ENCODE measurements around the gene ESPN. TPM values are rescaled to one million over a fixed set of nuclear protein-coding genes. Genes with fewer than 3 reads are reported as not detected.

Gene ESPN
- polyA plus RNA-seq, 1 experiment, result not detected

DNA sequence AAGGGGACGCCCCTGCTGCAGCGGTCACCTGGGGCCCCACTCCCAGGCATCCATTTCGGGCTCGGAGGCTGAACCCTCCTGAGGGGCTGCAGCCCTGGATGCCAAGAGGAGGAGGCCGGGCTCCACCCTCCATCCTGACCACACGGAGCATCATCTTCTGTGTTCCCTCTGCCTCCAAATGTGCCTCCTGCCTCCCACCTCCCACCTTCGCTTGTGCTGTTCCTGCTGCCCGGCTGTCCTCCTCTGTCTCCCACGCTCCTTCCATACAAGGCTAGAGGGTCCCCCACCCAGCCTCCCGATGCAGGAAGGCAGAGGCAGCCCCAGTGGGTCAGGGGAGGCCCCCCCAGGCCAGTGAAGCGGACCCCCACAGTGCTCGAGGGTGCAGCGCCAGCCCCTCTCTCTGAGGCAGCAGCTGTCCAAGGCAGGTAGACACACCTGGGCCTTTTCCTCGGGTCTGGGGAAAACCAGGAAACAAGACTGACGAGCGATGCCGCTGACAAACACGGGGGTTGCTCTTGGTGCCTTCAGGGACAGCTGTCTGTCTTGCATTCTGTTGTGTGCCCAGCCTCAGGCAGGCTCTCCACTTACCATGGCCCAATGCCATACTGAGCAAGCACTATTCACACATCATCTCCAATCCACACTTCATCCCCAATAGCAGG lies 83.7 kb downstream of the ESPN start:
- TF ChIP-seq, protein P1, sequence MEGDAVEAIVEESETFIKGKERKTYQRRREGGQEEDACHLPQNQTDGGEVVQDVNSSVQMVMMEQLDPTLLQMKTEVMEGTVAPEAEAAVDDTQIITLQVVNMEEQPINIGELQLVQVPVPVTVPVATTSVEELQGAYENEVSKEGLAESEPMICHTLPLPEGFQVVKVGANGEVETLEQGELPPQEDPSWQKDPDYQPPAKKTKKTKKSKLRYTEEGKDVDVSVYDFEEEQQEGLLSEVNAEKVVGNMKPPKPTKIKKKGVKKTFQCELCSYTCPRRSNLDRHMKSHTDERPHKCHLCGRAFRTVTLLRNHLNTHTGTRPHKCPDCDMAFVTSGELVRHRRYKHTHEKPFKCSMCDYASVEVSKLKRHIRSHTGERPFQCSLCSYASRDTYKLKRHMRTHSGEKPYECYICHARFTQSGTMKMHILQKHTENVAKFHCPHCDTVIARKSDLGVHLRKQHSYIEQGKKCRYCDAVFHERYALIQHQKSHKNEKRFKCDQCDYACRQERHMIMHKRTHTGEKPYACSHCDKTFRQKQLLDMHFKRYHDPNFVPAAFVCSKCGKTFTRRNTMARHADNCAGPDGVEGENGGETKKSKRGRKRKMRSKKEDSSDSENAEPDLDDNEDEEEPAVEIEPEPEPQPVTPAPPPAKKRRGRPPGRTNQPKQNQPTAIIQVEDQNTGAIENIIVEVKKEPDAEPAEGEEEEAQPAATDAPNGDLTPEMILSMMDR (IDR thresholded peaks at IDR 0.05; ENCODE audit: low read depth, low read length), result no peak
- DNase-seq (ENCODE audit: low read depth, low spot score), result no peak
- no peak overlapping the region for H3K4me3 ChIP-seq (ENCODE audit: low read depth, low read length)
- H3K27ac ChIP-seq (ENCODE audit: low read depth, low read length), result no peak overlapping the region
- no peaks in the 10 kb centered on the region; the same call in 1 of the 2 replicates for H3K9me3 ChIP-seq (ENCODE audit: control insufficient read depth, insufficient read depth, low read length)
- H3K27me3 ChIP-seq (ENCODE audit: control insufficient read depth, insufficient read depth, low read length), result peaks cover 5% of the 10 kb centered on the region
- CTCF ChIA-PET, result no interaction called here
- POLR2A ChIA-PET, result no interaction called here

DNA sequence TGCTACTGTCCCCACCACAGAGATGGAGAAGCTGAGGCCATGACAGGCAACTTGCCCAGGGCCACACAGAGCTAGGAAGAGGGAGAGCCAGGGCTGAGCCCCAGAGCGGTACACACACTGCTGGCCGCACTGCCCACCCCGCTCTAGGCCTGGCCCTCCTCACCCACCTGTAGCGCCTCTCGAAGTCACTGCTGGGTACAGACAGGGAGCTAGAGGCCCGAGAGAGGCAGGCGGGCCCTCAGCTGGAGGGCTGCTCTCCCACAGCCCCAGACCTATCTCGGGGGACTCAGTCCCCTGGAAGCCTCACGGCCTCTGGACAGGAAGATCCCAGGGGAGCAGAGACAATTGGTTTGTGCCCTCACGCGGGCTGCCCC lies 84.2 kb downstream of the ESPN start:
- ChIA-PET POLR2A (no interaction called here), CTCF (no interaction called here)
- no peaks in the 10 kb centered on the region; the same call in 1 of the 2 replicates for H3K9me3 ChIP-seq (ENCODE audit: control insufficient read depth, insufficient read depth, low read length)
- no peak overlapping the region for H3K4me3 ChIP-seq (ENCODE audit: low read depth, low read length)
- DNase-seq (ENCODE audit: low read depth, low spot score), result no peak
- no peak overlapping the region for H3K27ac ChIP-seq (ENCODE audit: low read depth, low read length)
- TF ChIP-seq, protein P1 (IDR thresholded peaks at IDR 0.05; ENCODE audit: low read depth, low read length), result no peak
- H3K27me3 ChIP-seq (ENCODE audit: control insufficient read depth, insufficient read depth, low read length), result peaks cover 5% of the 10 kb centered on the region

DNA sequence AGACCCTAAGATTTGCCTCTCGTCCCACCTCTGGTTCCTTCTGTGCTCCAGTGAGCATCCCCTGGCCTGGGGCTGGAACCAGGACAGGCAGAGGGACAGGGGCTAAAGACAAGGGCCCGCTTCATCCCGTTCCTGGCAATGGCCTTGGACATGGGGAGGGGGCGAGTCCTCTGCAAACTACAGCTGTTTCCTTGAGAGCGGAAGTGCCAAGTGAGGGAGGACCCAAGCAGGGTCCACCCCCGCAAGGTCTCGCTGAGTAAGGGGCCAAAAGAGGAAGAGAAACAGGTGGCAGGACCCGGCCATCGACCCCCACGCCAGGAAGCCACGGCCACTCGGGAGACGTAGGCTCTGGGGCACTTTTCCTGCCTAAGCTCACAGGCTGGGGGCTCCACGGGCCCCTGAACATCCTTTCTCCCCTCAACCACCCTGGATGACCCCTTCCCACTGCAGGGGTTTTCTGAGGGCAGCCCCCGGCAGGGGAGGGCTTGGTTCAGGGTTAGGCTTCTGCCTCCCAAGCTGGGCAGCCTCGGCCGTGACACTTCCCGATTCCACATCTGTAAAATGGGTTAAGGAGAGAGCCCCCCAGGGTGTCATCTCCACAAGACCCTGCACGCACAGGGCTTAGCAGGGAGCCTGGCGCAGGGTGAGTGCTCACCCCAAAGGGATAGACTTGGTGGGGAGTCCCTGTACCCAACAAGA lies 84.8 kb downstream of the ESPN start:
- CTCF ChIA-PET, result no interaction called here
- H3K27me3 ChIP-seq (ENCODE audit: control insufficient read depth, insufficient read depth, low read length), result peaks cover 5% of the 10 kb centered on the region
- TF ChIP-seq, protein P1 (IDR thresholded peaks at IDR 0.05; ENCODE audit: low read depth, low read length), result no peak
- no peaks in the 10 kb centered on the region; the same call in 1 of the 2 replicates for H3K9me3 ChIP-seq (ENCODE audit: control insufficient read depth, insufficient read depth, low read length)
- no peak overlapping the region for H3K27ac ChIP-seq (ENCODE audit: low read depth, low read length)
- no peak for DNase-seq (ENCODE audit: low read depth, low spot score)
- POLR2A ChIA-PET, result no interaction called here
- H3K4me3 ChIP-seq (ENCODE audit: low read depth, low read length), result no peak overlapping the region

DNA sequence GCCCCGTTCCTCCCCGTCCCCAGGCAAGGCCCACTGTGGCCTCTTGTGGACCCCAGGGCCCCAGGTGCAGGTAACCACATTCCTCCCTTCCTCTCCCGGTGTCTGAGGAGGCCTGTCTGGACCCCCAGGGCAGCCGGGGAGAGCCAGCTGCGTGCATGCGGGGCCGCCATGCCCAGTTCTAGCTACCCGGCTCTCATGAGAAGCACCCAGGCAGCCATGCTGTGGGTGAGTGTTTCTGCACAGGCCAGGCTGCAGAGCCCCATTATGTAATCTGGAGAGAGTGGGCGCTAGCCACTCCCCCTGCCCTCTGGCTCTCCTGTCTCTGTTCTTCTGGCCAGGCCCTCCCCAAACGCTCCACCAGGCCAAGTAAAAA lies 85.3 kb downstream of the ESPN start:
- TF ChIP-seq, protein P1 (IDR thresholded peaks at IDR 0.05; ENCODE audit: low read depth, low read length), result no peak
- Histone ChIP-seq H3K9me3 (ENCODE audit: control insufficient read depth, insufficient read depth, low read length) (no peaks in the 10 kb centered on the region; the same call in 1 of the 2 replicates), H3K4me3 (ENCODE audit: low read depth, low read length) (no peak overlapping the region), H3K27ac (ENCODE audit: low read depth, low read length) (no peak overlapping the region), H3K27me3 (ENCODE audit: control insufficient read depth, insufficient read depth, low read length) (peaks cover 5% of the 10 kb centered on the region)
- POLR2A ChIA-PET, result no interaction called here
- CTCF ChIA-PET, result no interaction called here
- no peak for DNase-seq (ENCODE audit: low read depth, low spot score)

DNA sequence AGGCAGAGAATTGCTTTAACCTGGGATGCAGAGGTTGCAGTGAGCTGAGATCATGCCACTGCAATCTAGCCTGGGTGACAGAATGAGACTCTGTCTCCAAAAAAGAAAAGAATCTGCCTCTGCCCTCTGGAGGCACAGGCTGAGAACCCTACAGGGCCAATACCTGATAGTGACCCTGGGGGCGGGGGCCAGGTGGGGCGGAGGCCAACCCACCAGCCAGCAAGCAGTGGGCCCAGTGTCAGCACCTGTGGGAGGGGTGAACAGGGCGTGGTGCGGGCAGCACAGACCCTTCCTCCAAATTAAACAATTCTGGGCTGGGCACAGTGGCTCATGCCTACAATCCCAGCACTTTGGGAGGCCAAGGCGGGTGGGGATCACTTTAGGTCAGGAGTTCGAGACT lies 85.9 kb downstream of the ESPN start:
- H3K27me3 ChIP-seq (ENCODE audit: control insufficient read depth, insufficient read depth, low read length), result peaks cover 5% of the 10 kb centered on the region
- H3K4me3 ChIP-seq (ENCODE audit: low read depth, low read length), result no peak overlapping the region
- H3K9me3 ChIP-seq (ENCODE audit: control insufficient read depth, insufficient read depth, low read length), result no peaks in the 10 kb centered on the region; the same call in 1 of the 2 replicates
- POLR2A ChIA-PET, result no interaction called here
- H3K27ac ChIP-seq (ENCODE audit: low read depth, low read length), result no peak overlapping the region
- CTCF ChIA-PET, result no interaction called here
- TF ChIP-seq, protein P1 (IDR thresholded peaks at IDR 0.05; ENCODE audit: low read depth, low read length), result no peak
- no peak for DNase-seq (ENCODE audit: low read depth, low spot score)

Data from AG04450 (cell line).